B cell (primary cell): ENCODE measurements around the gene CCL3. TPM values are rescaled to one million over a fixed set of nuclear protein-coding genes. Genes with fewer than 3 reads are reported as not detected.

Source experiments
- ATAC-seq: fragments of 200-7000 bp; cut with Tn5 transposase; one replicate; pipeline ENCODE4 v1.10.0; 2021; ENCODE audit warnings: low read depth, mild to moderate bottlenecking, moderate number of reproducible peaks, moderate library complexity
- CTCF ChIA-PET: fragments of 350-600 bp; sonication (Branson Sonifier 250); formaldehyde crosslinking; loops from one replicate; lab custom pipeline; 2021; ENCODE audit warnings: antibody characterized with exemption, inconsistent platforms; lab: Charles Lee
- POLR2A ChIA-PET: fragments of 350-600 bp; sonication (Branson Sonifier 250); formaldehyde crosslinking; loops from one replicate; lab custom pipeline; 2021; ENCODE audit warnings: antibody characterized with exemption; lab: Charles Lee
- DNase-seq: peaks from one replicate; pipeline ENCODE4 v3.0.0; 2013
- H2AFZ ChIP-seq: 2 replicates; pipeline ENCODE4 v1.6.1; 2012; ENCODE audit warnings: mild to moderate bottlenecking, low read depth, low read length; ENCODE audit not compliant: insufficient read depth, poor library complexity, severe bottlenecking
- H3K27ac ChIP-seq, 2 donors: 1 replicate in 1 of 2; 2 replicates in 1 of 2; pipeline ENCODE4 v1.5.1; 2012 to 2013; ENCODE audit warnings: low read length in 2 of 2, mild to moderate bottlenecking in 2 of 2, moderate library complexity in 1 of 2
- H3K27me3 ChIP-seq, 4 experiments: fragments of 200-600 bp in 1 of 4; sonication (generic) in 1 of 4; replicated peaks in 1 of 4; 1 replicate in 2 of 4; 2 replicates in 2 of 4; pipeline versions ENCODE4 v1.6.1 to v1.7.0; 2013 to 2016; ENCODE audit warnings: low read length in 3 of 4, mild to moderate bottlenecking in 2 of 4, mixed read lengths in 1 of 4, moderate library complexity in 1 of 4; ENCODE audit not compliant: insufficient read depth in 4 of 4, control insufficient read depth in 3 of 4; ENCODE audit errors: control extremely low read depth in 1 of 4
- H3K36me3 ChIP-seq, 2 experiments: replicated peaks in 1 of 2; 1 replicate in 1 of 2; 2 replicates in 1 of 2; pipeline versions ENCODE4 v1.6.1 to v1.7.1; 2013; ENCODE audit warnings: low read length in 1 of 2; ENCODE audit not compliant: insufficient read depth in 2 of 2, control insufficient read depth in 1 of 2; ENCODE audit errors: control extremely low read depth in 1 of 2, extremely low read depth in 1 of 2
- H3K4me1 ChIP-seq, 2 donors: fragments of 200-600 bp in 1 of 2; sonication (generic) in 1 of 2; 1 replicate in 1 of 2; 2 replicates in 1 of 2; pipeline versions ENCODE4 v1.5.1 to v1.6.1; 2013 to 2017; ENCODE audit warnings: low read length in 2 of 2; ENCODE audit not compliant: control insufficient read depth in 2 of 2, insufficient read depth in 2 of 2
- H3K4me2 ChIP-seq: replicated peaks from 2 replicates; pipeline ENCODE3; 2012; ENCODE audit warnings: mild to moderate bottlenecking, low read depth, low read length; ENCODE audit not compliant: poor library complexity, severe bottlenecking
- H3K4me3 ChIP-seq, 5 experiments: fragments of 200-600 bp in 1 of 5; sonication (generic) in 1 of 5; 1 replicate in 3 of 5; 2 replicates in 2 of 5; pipeline versions ENCODE4 v1.5.1 to v1.7.0; 2011 to 2016; ENCODE audit warnings: low read length in 4 of 5, mild to moderate bottlenecking in 4 of 5, low read depth in 2 of 5, control low read depth in 1 of 5, moderate library complexity in 1 of 5; ENCODE audit not compliant: insufficient read depth in 1 of 5; ENCODE audit errors: control extremely low read depth in 1 of 5, extremely low read depth in 1 of 5
- H3K79me2 ChIP-seq: fragments of 200-600 bp; sonication (generic); one replicate; pipeline ENCODE4 v1.6.0; 2016; ENCODE audit warnings: low read length; ENCODE audit not compliant: control insufficient read depth, insufficient read depth
- H3K9ac ChIP-seq: fragments of 200-600 bp; sonication (generic); 2 replicates; pipeline ENCODE4 v1.6.1; 2017; ENCODE audit warnings: mild to moderate bottlenecking, low read length, moderate library complexity
- H3K9me3 ChIP-seq, 3 donors: one replicate each; pipeline versions ENCODE4 v1.6.1 to v1.7.1; 2013; ENCODE audit warnings: low read length in 2 of 3; ENCODE audit not compliant: control insufficient read depth in 2 of 3, insufficient read depth in 1 of 3; ENCODE audit errors: control extremely low read depth in 1 of 3
- H4K20me1 ChIP-seq: 2 replicates; pipeline ENCODE4 v1.6.0; 2012; ENCODE audit warnings: mild to moderate bottlenecking, low read length; ENCODE audit not compliant: insufficient read depth, control insufficient read depth, poor library complexity, severe bottlenecking
- H3K27ac Mint-ChIP-seq: one replicate; pipeline ENCODE4 v1.8.0; 2021; ENCODE audit warnings: mixed read lengths
- H3K27me3 Mint-ChIP-seq: one replicate; pipeline ENCODE4 v1.8.0; 2021; ENCODE audit warnings: mixed read lengths
- H3K4me1 Mint-ChIP-seq: one replicate; pipeline ENCODE4 v1.8.0; 2021; ENCODE audit warnings: mixed read lengths
- H3K4me3 Mint-ChIP-seq: one replicate; pipeline ENCODE4 v1.8.0; 2021; ENCODE audit warnings: mixed read lengths
- H3K9me3 Mint-ChIP-seq: one replicate; pipeline ENCODE4 v1.8.0; 2022; ENCODE audit warnings: mixed read lengths; ENCODE audit not compliant: insufficient read depth
- EZH2 ChIP-seq: IDR thresholded peaks from 2 replicates; pipeline ENCODE4 v1.6.1; 2012; ENCODE audit warnings: borderline replicate concordance, low read depth, mild to moderate bottlenecking, moderate library complexity, low read length; ENCODE audit not compliant: insufficient read depth, poor library complexity, severe bottlenecking
- WGBS: methylation state at CpG from one replicate; pipeline ENCODE4 v1.1.5; 2013; ENCODE audit warnings: missing lambda C conversion rate; ENCODE audit not compliant: insufficient coverage; 5-methylcytosine and 5-hydroxymethylcytosine counted together
- intact Hi-C: fragments of 100-400 bp; cut with micrococcal nuclease; formaldehyde crosslinking; loops from one replicate; pipeline ENCODE4 v1.10.0; 2022
- polyA plus RNA-seq: library from polyadenylated mRNA; depleted of rRNA; stranded (reverse); fragments of >200 nt; gene quantifications from 2 replicates; pipeline ENCODE4 v1.2.3, GENCODE V29; 2012
- total RNA-seq, 2 donors: library from RNA; stranded (reverse); fragments of 120-200 nt in 1 of 2; gene quantifications; 1 replicate in 1 of 2; 2 replicates in 1 of 2; pipeline versions ENCODE4 v1.2.3 to v1.2.4, GENCODE V29; 2013 to 2022
- TF ChIP-seq, protein P1 (sequence below): fragments of 200-600 bp; IDR thresholded peaks from one replicate; pipeline ENCODE4 v1.8.0; 2022; ENCODE audit warnings: antibody characterized with exemption, mild to moderate bottlenecking

Gene CCL3
- total and polyA plus RNA-seq, 2 donors (not counting 1 experiment from before 2014, with no cell fraction given), result 5.7 to 31.3 TPM

DNA sequence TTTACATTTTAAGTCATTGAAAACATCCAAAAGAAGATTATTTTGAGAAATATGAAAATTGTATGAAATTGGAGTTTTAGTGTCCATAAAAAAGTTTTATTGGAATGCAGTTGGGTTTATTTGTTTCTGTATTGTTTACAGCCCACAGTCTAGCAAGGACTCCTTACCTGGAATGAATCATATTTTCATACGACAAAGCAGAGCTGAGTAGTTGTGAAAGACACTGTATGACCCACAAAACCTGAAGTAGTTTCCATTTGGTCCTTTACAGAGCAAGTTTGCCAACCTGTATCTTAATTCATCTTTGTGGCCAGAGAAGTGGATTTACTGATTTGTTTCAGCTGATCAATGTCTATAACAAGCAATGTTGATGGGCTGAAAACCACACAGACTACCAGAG is 15.6 kb downstream of the CCL3 start:
- peaks cover 4 to 8% of the 10 kb centered on the region in 2 donors for H3K4me1 ChIP-seq
- H3K27ac ChIP-seq, result no peak overlapping the region
- Mint-ChIP-seq H3K4me1 (peaks cover 14% of the 10 kb centered on the region), H3K27ac (no peak overlapping the region), H3K9me3 (peaks cover 2% of the 10 kb centered on the region), H3K4me3 (no peak overlapping the region), H3K27me3 (no peaks in the 10 kb centered on the region)
- H3K4me3 ChIP-seq, result no peak overlapping the region
- H3K36me3 ChIP-seq, result no peaks in the 10 kb centered on the region
- no peaks in the 10 kb centered on the region for H3K27me3 ChIP-seq
- H3K4me2 ChIP-seq, result no peak overlapping the region
- no peak overlapping the region for H3K9ac ChIP-seq
- H3K79me2 ChIP-seq, result no peaks in the 10 kb centered on the region
- POLR2A ChIA-PET, result no interaction called here
- H2AFZ ChIP-seq, result no peak overlapping the region
- no peak for ATAC-seq
- intact Hi-C loops, result loop anchor here (5.0 kb wide), 1 partner anchor 53 kb away; no protein-coding TSS in a partner anchor
- CTCF ChIA-PET, result interaction anchor here (0.9 to 4.5 kb wide), 9 partner anchors 14 to 143 kb away, joined by 3 to 64 read pairs (median 4); partner anchors contain the start of gene CCL4
- WGBS, result no CpG with 5 or more reads among the region's 1 CpG
- peaks cover 4 to 9% (median 6%) of the 10 kb centered on the region in 3 donors for H3K9me3 ChIP-seq
- no peaks in the 10 kb centered on the region for H4K20me1 ChIP-seq
- TF ChIP-seq, protein P1, sequence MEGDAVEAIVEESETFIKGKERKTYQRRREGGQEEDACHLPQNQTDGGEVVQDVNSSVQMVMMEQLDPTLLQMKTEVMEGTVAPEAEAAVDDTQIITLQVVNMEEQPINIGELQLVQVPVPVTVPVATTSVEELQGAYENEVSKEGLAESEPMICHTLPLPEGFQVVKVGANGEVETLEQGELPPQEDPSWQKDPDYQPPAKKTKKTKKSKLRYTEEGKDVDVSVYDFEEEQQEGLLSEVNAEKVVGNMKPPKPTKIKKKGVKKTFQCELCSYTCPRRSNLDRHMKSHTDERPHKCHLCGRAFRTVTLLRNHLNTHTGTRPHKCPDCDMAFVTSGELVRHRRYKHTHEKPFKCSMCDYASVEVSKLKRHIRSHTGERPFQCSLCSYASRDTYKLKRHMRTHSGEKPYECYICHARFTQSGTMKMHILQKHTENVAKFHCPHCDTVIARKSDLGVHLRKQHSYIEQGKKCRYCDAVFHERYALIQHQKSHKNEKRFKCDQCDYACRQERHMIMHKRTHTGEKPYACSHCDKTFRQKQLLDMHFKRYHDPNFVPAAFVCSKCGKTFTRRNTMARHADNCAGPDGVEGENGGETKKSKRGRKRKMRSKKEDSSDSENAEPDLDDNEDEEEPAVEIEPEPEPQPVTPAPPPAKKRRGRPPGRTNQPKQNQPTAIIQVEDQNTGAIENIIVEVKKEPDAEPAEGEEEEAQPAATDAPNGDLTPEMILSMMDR, result no peak
- TF ChIP-seq EZH2, result no peak
- no peak for DNase-seq

DNA sequence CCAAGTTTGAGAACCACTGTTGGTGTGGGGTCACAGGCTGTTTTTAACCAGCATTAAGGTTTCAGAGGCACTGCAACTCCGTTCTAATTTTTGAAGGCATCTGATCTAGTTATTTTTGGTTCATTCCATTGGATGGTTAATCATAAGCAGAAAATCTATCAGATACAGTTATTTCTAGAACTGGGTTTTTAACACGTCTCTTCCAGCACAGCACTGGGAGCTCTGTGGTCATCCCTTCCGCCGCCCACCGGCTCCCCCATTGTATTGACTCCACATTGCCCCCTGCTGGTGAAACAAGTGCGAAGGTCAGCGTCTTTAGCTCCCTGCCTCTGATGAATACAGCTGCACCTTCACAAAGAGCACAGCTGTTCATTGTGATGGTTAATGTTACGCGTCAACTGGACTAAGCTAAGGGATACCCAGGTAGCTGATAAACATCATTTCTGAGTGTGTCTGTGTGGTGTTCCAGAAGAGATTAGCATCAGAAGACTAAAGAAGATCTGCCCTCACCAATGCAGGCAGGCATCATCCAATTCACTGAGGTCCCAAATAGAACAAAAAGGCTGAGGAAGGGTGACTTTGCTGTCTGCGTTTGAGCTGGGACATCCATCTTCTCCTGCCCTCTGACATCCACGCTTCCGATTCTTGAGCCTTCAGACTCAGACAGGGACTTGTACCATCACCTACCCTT is 17.4 kb downstream of the CCL3 start:
- DNase-seq (peak; percentile 64), ATAC-seq (peak; percentile 47)
- no peak overlapping the region for H3K4me2 ChIP-seq

More for the DNA sequence above, 17.4 kb downstream of the CCL3 start:
- POLR2A ChIA-PET, result interaction anchor here (0.6 kb wide), 1 partner anchor 50 kb away, joined by 5 read pairs; no protein-coding TSS in a partner anchor
- peaks cover 4 to 8% of the 10 kb centered on the region in 2 donors for H3K4me1 ChIP-seq
- H3K4me3 ChIP-seq, result no peak overlapping the region
- H3K9me3 Mint-ChIP-seq, result no peaks in the 10 kb centered on the region
- H3K79me2 ChIP-seq, result no peaks in the 10 kb centered on the region
- H3K36me3 ChIP-seq, result no peaks in the 10 kb centered on the region
- peaks cover 4 to 8% (median 6%) of the 10 kb centered on the region in 3 donors for H3K9me3 ChIP-seq
- no peaks in the 10 kb centered on the region for H3K27me3 Mint-ChIP-seq
- no peak overlapping the region for H3K4me3 Mint-ChIP-seq
- intact Hi-C loops, result loop anchor here (1.0 to 5.0 kb wide), 3 partner anchors 55 to 96 kb away; no protein-coding TSS in a partner anchor
- no peak overlapping the region for H3K27ac ChIP-seq
- 40% methylated on average over 7 of the region's 12 CpGs for WGBS
- no peaks in the 10 kb centered on the region for H3K27me3 ChIP-seq
- H3K4me1 Mint-ChIP-seq, result peaks cover 14% of the 10 kb centered on the region
- H3K9ac ChIP-seq, result no peak overlapping the region
- H4K20me1 ChIP-seq, result no peaks in the 10 kb centered on the region
- CTCF ChIA-PET, result interaction anchor here (0.6 to 4.5 kb wide), 28 partner anchors 9 to 103 kb away, joined by 3 to 64 read pairs (median 4); partner anchors contain the start of gene CCL18
- no peak overlapping the region for H2AFZ ChIP-seq
- TF ChIP-seq, protein P1, result peak; percentile 71
- TF ChIP-seq EZH2, result no peak
- no peak overlapping the region for H3K27ac Mint-ChIP-seq
